Liver (tissue), 2 donors: ENCODE results near the gene CLUH.

Experiments
- CTCF ChIP-seq: fragments of 150-350 bp; IDR thresholded peaks from 2 replicates; pipeline ENCODE4 v1.5.1; 2017; ENCODE audit warnings: improper control_type of control experiment, low read depth, low read length; ENCODE audit not compliant: missing input control
- REST ChIP-seq: IDR thresholded peaks from 2 replicates; pipeline ENCODE4 v1.6.1; 2016; ENCODE audit warnings: antibody characterized with exemption, mild to moderate bottlenecking
- ZBTB33 ChIP-seq: IDR thresholded peaks from 2 replicates; pipeline ENCODE4 v1.6.1; 2016; ENCODE audit warnings: antibody characterized with exemption
- donor health status: healthy.

GRCh38 chr17:2736956-2737355, 25.4 kb upstream of the CLUH start:
- TF ChIP-seq CTCF (no peak), REST (no peak), ZBTB33 (no peak)
